ENCODE measurements around the gene RNASEH1.
A peak's percentile ranks its signal among the peaks of the same experiment; 100 is the strongest.
"Not testable (repeated sequence)": the region's sequence is repeated elsewhere in the genome, so short reads cannot be mapped to it uniquely, and the experiment has no call there.

Gene RNASEH1

DNA sequence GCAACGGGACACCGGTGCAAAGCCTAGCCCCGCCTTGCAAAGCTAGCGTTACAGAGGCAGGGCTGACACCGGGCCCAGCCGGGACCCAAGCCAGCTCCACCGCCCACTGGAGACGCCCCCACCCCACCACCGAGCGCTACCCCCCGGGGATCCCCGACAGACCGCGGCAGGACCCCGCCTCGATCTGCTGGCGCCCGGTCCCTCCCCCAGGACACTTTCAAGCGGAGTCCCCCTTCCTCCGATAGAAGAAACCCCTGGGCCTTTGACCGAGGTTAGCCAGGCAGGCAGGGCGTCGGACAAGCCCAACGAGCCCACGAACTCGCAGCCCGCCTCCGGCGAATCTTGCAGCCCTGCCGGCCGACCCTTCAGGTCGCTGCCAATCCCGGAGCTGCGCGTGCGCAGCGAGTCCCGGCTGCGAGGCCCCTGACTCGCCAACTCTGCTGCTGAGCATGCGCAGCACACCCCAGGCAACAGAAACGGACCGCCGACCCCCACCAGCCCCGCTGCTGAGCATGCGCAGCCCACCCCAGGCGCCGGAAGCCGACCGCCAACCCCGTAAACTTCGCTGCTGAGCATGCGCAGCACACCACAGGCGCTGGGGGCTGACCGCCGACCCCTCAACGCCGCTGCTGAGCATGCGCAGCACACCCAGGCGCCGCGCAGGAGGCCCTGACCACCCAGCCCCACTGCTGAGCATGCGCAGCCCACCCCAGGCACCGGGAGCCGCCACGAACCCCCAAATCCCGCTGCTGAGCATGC is 39.5 kb downstream of the RNASEH1 start:
- peak; percentile 98 for DNase-seq (ENCODE audit: low read depth)

DNA sequence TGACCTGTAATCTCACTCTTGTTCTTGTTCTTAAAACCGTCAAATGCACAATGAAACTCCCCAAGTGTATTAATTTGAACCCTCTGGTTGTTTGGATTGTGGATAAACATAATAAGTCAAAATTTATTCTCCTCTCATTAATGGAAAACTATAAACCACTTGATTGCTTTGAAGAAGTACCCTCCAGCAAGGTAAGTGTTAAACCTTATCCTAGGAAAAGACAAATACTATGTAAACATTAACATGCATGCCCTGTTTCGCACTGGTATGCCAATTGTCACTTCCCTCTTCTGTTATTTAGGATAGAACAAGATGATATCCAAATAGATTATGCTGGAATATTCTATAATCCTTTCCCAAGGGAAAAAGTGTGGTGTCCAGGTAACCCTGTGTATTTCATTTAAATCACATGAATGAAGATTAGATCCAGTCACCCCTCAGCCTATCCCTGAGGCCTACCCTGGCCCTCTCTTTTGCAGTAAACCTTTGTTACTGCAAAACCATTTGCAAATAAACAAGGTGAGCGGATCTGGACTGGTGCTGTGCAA is 40.1 kb downstream of the RNASEH1 start:
- no peak for DNase-seq (ENCODE audit: low read depth)

DNA sequence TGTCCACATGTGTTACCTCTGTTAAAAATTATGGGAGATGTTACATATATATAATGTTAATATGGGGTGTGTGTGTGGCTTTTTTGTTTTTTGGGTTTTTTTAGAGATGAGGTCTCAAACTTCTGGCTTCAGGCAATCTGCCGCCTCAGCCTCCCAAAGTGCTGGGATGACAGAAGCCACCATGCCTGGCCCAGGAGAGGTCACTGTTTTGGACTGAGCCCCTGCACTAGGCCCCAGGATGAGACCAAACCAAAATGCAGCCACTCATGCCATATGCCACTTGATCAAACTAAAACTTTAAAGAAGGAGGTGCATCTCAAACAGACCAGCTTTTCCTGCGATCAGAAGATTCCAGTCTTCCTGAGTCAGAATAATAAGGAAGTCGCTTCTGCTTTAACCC is 41.3 kb downstream of the RNASEH1 start:
- no peak for DNase-seq (ENCODE audit: low read depth)

DNA sequence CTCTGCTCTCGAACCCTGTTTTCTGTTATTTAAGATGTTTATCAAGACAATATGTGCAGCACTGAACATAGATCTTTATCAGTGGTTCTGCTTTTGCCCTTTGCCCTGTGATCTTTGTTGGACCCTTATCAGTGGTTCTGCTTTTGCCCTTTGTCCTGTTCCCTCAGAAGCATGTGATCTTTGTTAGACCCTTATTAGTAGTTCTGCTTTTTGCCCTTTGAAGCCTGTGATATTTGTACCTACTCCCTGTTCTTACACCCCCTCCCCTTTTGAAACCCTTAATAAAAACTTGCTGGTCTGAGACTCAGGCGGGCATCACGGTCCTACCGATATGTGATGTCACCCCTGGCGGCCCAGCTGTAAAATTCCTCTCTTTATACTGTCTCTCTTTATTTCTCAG is 42.7 kb downstream of the RNASEH1 start:
- DNase-seq (ENCODE audit: low read depth), result not testable (repeated sequence)

DNA sequence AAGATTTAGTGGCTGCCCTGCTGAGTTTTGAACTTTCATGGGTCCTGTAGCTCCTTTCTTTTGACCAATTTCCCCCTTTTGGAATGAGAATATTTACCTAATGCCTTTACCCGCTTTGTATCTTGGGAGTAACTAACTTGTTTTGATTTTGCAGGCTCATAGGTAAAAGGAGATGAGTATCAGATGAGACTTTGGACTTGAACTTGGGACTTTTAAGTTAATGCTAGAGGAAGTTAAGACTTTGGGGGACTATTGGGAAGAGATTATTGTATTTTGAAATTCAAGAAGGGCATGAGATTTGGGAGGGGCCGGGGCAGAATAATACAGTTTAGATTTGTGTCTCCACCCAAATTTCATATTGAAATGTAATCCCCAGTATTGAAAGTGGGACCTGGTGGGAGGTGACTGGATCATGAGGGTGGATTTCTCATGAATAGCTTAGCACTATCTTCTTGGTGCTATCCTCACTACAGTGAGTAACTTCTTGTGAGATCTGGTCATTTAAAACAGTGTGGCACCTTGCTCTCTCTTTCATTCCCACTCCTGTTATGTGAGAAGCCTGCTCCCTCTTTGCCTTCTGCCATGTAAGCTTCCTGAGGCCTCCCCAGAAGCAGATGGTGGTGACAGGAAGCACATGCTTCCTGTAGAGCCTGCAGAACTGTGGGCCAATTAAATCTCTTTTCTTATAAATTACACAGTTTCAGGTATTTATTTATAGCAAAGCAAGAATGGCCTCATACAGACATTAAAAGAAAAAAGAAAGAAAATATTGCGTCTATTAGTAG is 44.9 kb downstream of the RNASEH1 start:
- no peak for DNase-seq (ENCODE audit: low read depth)

DNA sequence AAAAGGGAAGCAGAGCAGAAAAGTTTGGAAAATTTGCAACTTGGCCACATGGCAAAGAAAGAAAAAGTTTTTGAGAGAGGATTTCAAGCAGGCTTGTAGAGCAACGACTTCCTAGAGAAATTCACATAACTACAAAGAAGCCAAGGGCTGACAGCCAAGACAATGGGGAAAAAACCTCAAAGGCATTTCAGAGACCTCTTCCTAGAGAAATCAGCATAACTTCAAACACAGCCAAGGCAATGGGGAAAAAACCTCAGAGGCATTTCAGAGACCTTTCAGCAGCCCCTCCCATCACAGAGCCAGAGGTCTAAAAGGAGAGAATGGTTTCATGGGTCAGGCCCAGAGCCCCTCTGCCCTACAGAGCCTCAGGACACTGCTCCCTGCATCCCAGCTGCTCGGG is 46.0 kb downstream of the RNASEH1 start:
- no peak for DNase-seq (ENCODE audit: low read depth)

DNA sequence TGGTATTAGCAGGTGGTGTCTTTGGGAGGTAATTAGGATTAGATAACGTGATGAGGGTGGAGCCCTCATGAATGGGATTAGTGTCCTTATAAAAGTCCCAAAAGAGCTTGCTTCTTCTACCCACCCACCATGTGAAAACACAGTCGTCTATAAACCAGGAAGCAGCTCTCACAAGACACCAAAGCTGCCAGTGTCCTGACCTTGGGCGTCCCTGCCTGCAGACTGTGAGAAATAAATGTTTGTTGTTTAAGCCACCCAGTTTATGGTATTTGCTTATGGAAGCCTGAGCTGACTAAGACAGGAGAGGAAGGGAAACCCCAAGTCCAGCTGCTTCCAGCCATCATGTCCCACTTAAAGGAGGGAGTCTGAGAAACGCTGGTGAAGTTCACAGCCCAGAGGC is 52.4 kb downstream of the RNASEH1 start:
- no peak for DNase-seq (ENCODE audit: low read depth)

DNA sequence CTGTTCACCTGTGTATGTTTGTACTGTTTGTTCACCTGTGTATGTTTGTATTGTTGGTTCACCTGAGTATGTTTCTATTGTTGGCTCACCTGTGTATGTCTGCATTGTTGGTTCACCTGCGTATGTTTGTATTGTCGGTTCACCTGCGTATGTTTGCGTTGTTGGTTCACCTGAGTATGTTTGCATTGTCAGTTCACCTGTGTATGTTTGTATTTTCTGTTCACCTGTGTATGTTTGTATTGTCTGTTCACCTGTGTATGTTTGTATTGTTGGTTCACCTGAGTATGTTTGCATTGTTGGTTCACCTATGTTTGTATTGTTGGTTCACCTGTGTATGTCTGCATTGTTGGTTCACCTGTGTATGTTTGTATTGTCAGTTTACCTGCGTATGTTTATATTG is 53.4 kb downstream of the RNASEH1 start:
- no peak for DNase-seq (ENCODE audit: low read depth)

DNA sequence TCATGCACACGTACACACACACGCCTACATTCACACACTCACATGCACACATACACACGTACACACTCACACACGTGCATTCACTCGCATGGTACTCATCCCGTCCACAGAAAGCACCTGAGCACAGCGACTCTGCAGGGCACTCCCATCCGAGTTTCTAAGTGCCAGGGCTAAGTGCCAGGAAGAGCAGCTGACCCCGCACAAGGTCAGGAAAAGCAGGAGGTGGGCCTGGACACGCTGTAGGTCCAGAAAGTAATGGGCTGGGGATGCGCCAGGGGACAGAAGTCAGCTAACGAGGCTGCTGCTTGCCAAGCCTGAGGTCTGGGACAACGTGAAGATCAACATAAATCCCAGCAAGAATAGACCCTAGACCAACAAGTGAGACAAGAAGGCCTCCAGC is 54.6 kb downstream of the RNASEH1 start:
- no peak for DNase-seq (ENCODE audit: low read depth)

DNA sequence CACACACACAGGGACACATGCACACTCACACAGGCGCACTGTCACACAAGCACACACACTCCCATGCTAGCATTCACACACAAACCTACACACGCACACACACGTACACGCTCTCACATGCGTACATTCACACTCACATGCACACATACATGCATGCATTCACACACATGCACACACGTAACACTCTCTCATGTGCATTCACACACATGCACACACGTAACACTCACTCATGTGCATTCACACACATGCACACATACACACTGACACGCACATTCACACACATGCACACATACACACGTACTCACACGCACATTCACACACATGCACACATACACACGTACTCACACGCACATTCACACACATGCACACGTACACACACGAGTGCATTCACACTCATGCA is 55.1 kb downstream of the RNASEH1 start:
- no peak for DNase-seq (ENCODE audit: low read depth)

DNA sequence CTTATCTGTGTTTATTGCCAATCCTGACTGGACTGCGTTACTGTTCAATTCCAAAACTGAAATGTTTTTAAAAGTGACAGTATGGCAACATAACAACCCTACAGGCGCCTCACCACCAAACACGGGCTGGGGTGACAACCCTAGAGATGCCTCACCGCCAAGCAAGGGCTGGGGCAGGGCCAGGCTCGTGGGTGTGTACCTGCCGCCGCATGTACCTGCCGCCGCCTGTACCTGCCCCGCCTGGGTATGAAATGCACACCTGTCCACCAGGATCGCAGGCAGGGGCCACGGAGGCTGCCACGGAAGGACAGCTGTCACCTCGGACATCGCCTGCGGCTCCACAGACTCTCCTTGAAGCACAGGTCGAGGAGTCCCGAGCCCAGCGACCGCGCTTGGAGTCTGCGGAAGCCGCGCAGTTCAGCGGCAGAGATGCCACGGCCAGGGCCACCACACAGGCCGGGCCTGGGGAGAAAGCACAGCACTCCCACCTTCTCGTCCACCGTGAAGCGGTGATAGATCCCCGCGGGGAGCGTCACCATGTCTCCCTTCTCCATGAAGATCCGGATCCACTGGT is 57.7 kb downstream of the RNASEH1 start:
- no peak for DNase-seq (ENCODE audit: low read depth)

DNA sequence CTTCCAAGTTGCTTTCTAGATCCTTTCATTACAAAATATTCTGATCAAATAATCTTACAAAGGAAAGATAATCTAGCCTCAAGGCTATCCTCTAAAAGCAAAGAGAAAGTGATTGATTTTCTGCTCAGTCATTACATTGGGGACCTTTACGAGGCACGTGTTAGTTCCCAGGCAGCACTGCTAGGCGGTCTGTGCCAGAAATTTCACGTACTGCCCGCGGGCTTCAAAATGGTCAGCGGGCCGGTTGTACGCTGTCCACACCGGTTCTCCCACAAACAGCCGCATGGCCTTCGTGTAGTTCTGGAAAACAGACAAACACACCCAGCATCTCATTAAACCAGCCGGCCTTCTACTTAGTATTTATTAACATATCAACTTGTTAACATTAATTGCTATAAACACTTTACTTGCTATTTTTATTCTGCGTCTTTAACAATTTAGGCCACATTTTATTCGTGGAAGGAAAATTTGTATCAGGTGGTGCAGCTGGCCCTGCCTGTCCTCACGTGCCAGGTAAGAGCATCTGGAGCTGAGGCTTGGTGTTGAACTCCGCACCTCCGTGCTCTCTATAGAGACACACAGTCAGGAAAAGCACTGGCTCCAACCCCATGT is 59.2 kb downstream of the RNASEH1 start:
- no peak for DNase-seq (ENCODE audit: low read depth)

DNA sequence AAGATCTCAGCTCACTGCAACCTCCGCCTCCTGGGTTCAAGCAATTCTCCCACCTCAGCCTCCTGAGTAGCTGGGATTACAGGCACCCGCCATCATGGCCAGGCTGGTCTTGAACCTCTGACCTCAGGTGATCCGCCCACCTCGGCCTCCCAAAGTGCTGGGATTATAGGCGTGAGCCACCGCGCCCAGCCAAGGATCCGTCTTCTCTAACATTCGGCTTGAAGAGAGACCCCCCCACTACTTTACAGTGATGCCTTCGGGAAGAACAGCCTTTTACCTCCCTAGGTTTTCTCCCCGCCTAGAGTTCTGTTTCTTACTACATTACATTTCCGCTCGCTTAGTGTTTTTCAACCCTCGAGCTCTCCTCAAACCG is 61.4 kb downstream of the RNASEH1 start:
- not testable (repeated sequence) for DNase-seq (ENCODE audit: low read depth)
